SK-N-SH (cell line): ENCODE measurements around the gene SLC12A3. TPM values are rescaled to one million over a fixed set of nuclear protein-coding genes. Genes with fewer than 3 reads are reported as not detected.

ENCODE experiments used
- CTCF ChIA-PET: fragments of 300-600, 350-600 bp; formaldehyde crosslinking; extraction: SDS; loops from one replicate; lab custom pipeline; 2021; lab: Yijun Ruan, JAX
- POLR2A ChIA-PET: fragments of 350-600 bp; sonication (Branson Sonifier 250); formaldehyde crosslinking; extraction: SDS; loops from one replicate; lab custom pipeline; 2020; ENCODE audit warnings: antibody characterized with exemption, inconsistent platforms; lab: Yijun Ruan, JAX
- DNase-seq: peaks from one replicate; pipeline ENCODE4 v3.0.0; 2012
- H2AFZ ChIP-seq: fragments of 200-600 bp; sonication (generic); 2 replicates; pipeline ENCODE4 v1.8.1; 2016; ENCODE audit warnings: antibody characterized with exemption, mild to moderate bottlenecking, low read depth
- H3F3A ChIP-seq: fragments of 200-600 bp; sonication (generic); replicated peaks from 2 replicates; pipeline ENCODE3; 2016; ENCODE audit warnings: antibody characterized with exemption, mild to moderate bottlenecking; ENCODE audit not compliant: insufficient read depth
- H3K27ac ChIP-seq, 2 experiments: fragments of 200-500 bp in 1 of 2; fragments of 200-600 bp in 1 of 2; sonication (Bioruptor generic) in 1 of 2; sonication (generic), shearing (Covaris generic) in 1 of 2; 2 replicates each; pipeline versions ENCODE4 v1.5.1 to v1.6.1; 2014 to 2016; ENCODE audit warnings: low read depth in 2 of 2, inconsistent platforms in 1 of 2, low read length in 1 of 2, mild to moderate bottlenecking in 1 of 2, mixed read lengths in 1 of 2
- H3K27me3 ChIP-seq: fragments of 200-600 bp; sonication (generic), shearing (Covaris generic); 2 replicates; pipeline ENCODE4 v1.6.1; 2016; ENCODE audit warnings: mixed run types; ENCODE audit not compliant: insufficient read depth
- H3K36me3 ChIP-seq, 2 experiments: fragments of 200-500 bp in 1 of 2; fragments of 200-600 bp in 1 of 2; sonication (Bioruptor generic) in 1 of 2; sonication (generic) in 1 of 2; replicated peaks in 1 of 2; 2 replicates each; pipeline versions ENCODE3 to v1.5.1; 2014 to 2016; ENCODE audit warnings: low read length in 1 of 2, mild to moderate bottlenecking in 1 of 2; ENCODE audit not compliant: insufficient read depth in 2 of 2, control insufficient read depth in 1 of 2
- H3K4me1 ChIP-seq, 2 experiments: fragments of 200-500 bp in 1 of 2; fragments of 200-600 bp in 1 of 2; sonication (Bioruptor generic) in 1 of 2; sonication (generic), shearing (Covaris generic) in 1 of 2; 2 replicates each; pipeline versions ENCODE4 v1.5.1 to v1.6.1; 2014 to 2016; ENCODE audit warnings: low read depth in 1 of 2, low read length in 1 of 2, mixed run types in 1 of 2; ENCODE audit not compliant: insufficient read depth in 2 of 2, control insufficient read depth in 1 of 2
- H3K4me2 ChIP-seq: fragments of 200-600 bp; sonication (generic), shearing (Covaris generic); 2 replicates; pipeline ENCODE4 v1.6.1; 2017; ENCODE audit warnings: mixed run types
- H3K4me3 ChIP-seq, 2 experiments: fragments of 200-500 bp in 1 of 2; fragments of 200-600 bp in 1 of 2; sonication (Bioruptor generic) in 1 of 2; sonication (generic), shearing (Covaris generic) in 1 of 2; 2 replicates each; pipeline versions ENCODE4 v1.5.1 to v1.8.1; 2014 to 2016; ENCODE audit warnings: low read depth in 2 of 2, inconsistent platforms in 1 of 2, low read length in 1 of 2, mild to moderate bottlenecking in 1 of 2, mixed read lengths in 1 of 2, moderate library complexity in 1 of 2
- H3K79me2 ChIP-seq: fragments of 200-600 bp; sonication (generic); 2 replicates; pipeline ENCODE4 v1.8.1; 2017; ENCODE audit warnings: mild to moderate bottlenecking; ENCODE audit not compliant: insufficient read depth
- H3K9ac ChIP-seq: fragments of 200-600 bp; sonication (generic); 2 replicates; pipeline ENCODE4 v1.6.1; 2017; ENCODE audit warnings: mixed run types
- H3K9me2 ChIP-seq: fragments of 200-600 bp; sonication (generic); 2 replicates; pipeline ENCODE4 v1.6.1; 2017; ENCODE audit warnings: mixed run types
- H3K9me3 ChIP-seq: fragments of 200-600 bp; sonication (generic); 2 replicates; pipeline ENCODE4 v1.6.1; 2017; ENCODE audit warnings: mixed run types, mild to moderate bottlenecking, moderate library complexity
- H4K20me1 ChIP-seq: fragments of 200-600 bp; sonication (generic); 2 replicates; pipeline ENCODE4 v1.6.1; 2017; ENCODE audit warnings: mild to moderate bottlenecking, mixed run types; ENCODE audit not compliant: insufficient read depth
- CTCF ChIP-seq: fragments of 200-600 bp; sonication (generic); IDR thresholded peaks from 2 replicates; pipeline ENCODE4 v1.6.1; 2017; ENCODE audit warnings: antibody characterized with exemption, mild to moderate bottlenecking, moderate library complexity
- EZH2phosphoT487 ChIP-seq: fragments of 200-600 bp; sonication (generic); IDR thresholded peaks from 2 replicates; pipeline ENCODE4 v1.6.1; 2017; ENCODE audit warnings: low read depth, mixed run types, mild to moderate bottlenecking, antibody characterized with exemption, moderate library complexity, borderline replicate concordance
- FOSL2 ChIP-seq: IDR thresholded peaks from 2 replicates; pipeline ENCODE4 v1.4.0; 2012; ENCODE audit warnings: low read depth, mild to moderate bottlenecking, moderate library complexity, borderline replicate concordance
- FOXJ3 ChIP-seq: sonication (generic); formaldehyde crosslinking; IDR thresholded peaks from 2 replicates; pipeline ENCODE4 v1.5.1; 2020; ENCODE audit warnings: mild to moderate bottlenecking, missing genetic modification reagents
- FOXM1 ChIP-seq: IDR thresholded peaks from 2 replicates; pipeline ENCODE4 v1.4.0; 2012; ENCODE audit warnings: low read depth, mild to moderate bottlenecking
- GABPA ChIP-seq: IDR thresholded peaks from 2 replicates; pipeline ENCODE4 v1.4.0; 2012; ENCODE audit warnings: low read depth, mild to moderate bottlenecking
- GATA2 ChIP-seq: sonication (generic); formaldehyde crosslinking; IDR thresholded peaks from 2 replicates; pipeline ENCODE4 v1.5.0; 2020; ENCODE audit warnings: mild to moderate bottlenecking, missing genetic modification reagents
- MAX ChIP-seq: IDR thresholded peaks from 2 replicates; pipeline ENCODE4 v1.4.0; 2012; ENCODE audit warnings: low read depth
- MXI1 ChIP-seq: IDR thresholded peaks from 2 replicates; pipeline ENCODE4 v1.6.1; 2012; ENCODE audit warnings: mild to moderate bottlenecking, low read depth, low read length, improper control_type of control experiment
- NRF1 ChIP-seq: IDR thresholded peaks from 2 replicates; pipeline ENCODE4 v1.6.1; 2012; ENCODE audit warnings: low read depth, mild to moderate bottlenecking, low read length
- PBX3 ChIP-seq: IDR thresholded peaks from 2 replicates; pipeline ENCODE4; 2012
- REST ChIP-seq: IDR thresholded peaks from 2 replicates; pipeline ENCODE4 v1.6.1; 2012; ENCODE audit warnings: mild to moderate bottlenecking, low read depth, low read length, moderate library complexity
- RFX5 ChIP-seq: IDR thresholded peaks from 2 replicates; pipeline ENCODE4 v1.6.1; 2012; ENCODE audit warnings: mild to moderate bottlenecking, improper control_type of control experiment, low read length
- SMC3 ChIP-seq: IDR thresholded peaks from 2 replicates; pipeline ENCODE4 v1.6.1; 2012; ENCODE audit warnings: low read depth, low read length, improper control_type of control experiment
- TAF1 ChIP-seq: IDR thresholded peaks from 2 replicates; pipeline ENCODE4 v1.6.1; 2012; ENCODE audit warnings: low read depth, mild to moderate bottlenecking, low read length, moderate library complexity, borderline replicate concordance
- TCF12 ChIP-seq: IDR thresholded peaks from 2 replicates; pipeline ENCODE4 v1.4.0; 2012
- TEAD4 ChIP-seq: IDR thresholded peaks from 2 replicates; pipeline ENCODE4 v1.4.0; 2012; ENCODE audit warnings: mild to moderate bottlenecking, borderline replicate concordance; ENCODE audit not compliant: insufficient read depth
- USF1 ChIP-seq: IDR thresholded peaks from 2 replicates; pipeline ENCODE4 v1.4.0; 2012; ENCODE audit warnings: low read depth, borderline replicate concordance
- YY1 ChIP-seq: IDR thresholded peaks from 2 replicates; pipeline ENCODE4 v1.4.0; 2012; ENCODE audit warnings: low read depth, mild to moderate bottlenecking
- WGBS: methylation state at CpG from one replicate; pipeline ENCODE4 v1.1.6; 2017; ENCODE audit warnings: low lambda C conversion rate; 5-methylcytosine and 5-hydroxymethylcytosine counted together
- polyA plus RNA-seq, 3 experiments: library from polyadenylated mRNA; depleted of rRNA; stranded (reverse); fragments of >200 nt; gene quantifications; 2 replicates each; pipeline ENCODE4 v1.2.3, GENCODE V29; 2012

The SLC12A3 gene
- polyA plus RNA-seq, 1 of the 3 experiments (the other 2 are of a cell fraction): not detected

- Histone ChIP-seq H3K9me2 (no peaks in the 10 kb centered on the region), H4K20me1 (no peaks in the 10 kb centered on the region), H3K4me3 (no peak overlapping the region), H3K4me2 (no peak overlapping the region), H3F3A (peaks cover under 1% of the 10 kb centered on the region), H3K4me1 (peaks cover 7 to 10% of the 10 kb centered on the region in 2 experiments; a peak in 3 of 4 replicates), H3K9me3 (no peaks in the 10 kb centered on the region), H3K27me3 (no peaks in the 10 kb centered on the region), H3K9ac (no peak overlapping the region), H3K79me2 (no peaks in the 10 kb centered on the region), H2AFZ (no peak overlapping the region), H3K36me3 (no peaks in the 10 kb centered on the region), H3K27ac (no peak overlapping the region)
- DNase-seq: no peak
- ChIA-PET POLR2A (no interaction called here), CTCF (interaction anchor here (1.0 to 3.6 kb wide), 4 partner anchors 11 to 96 kb away, joined by 3 to 18 read pairs (median 6); no protein-coding TSS in a partner anchor)
- no peak for TF ChIP-seq MAX
- TF ChIP-seq REST: no peak
- TF ChIP-seq TEAD4: no peak
- TF ChIP-seq RFX5: no peak
- no peak for TF ChIP-seq TAF1
- TF ChIP-seq GABPA: no peak
- no peak for TF ChIP-seq TCF12
- TF ChIP-seq GATA2 (CRISPR knock-in tag): no peak
- no peak for TF ChIP-seq FOXM1
- TF ChIP-seq YY1: no peak
- no peak for TF ChIP-seq SMC3
- TF ChIP-seq MXI1: no peak
- no peak for TF ChIP-seq PBX3
- TF ChIP-seq USF1: no peak
- TF ChIP-seq FOSL2: no peak
- no peak for TF ChIP-seq NRF1
- no peak for TF ChIP-seq CTCF
- no peak for TF ChIP-seq FOXJ3 (CRISPR knock-in tag)
- no peak for TF ChIP-seq EZH2phosphoT487
- 84% methylated on average over 4 of the region's 4 CpGs for WGBS
These were observed 9.1 kb upstream of the SLC12A3 start for GRCh38 chr16:56855946-56856345.
